Panc1 (cell line): Measurements from ENCODE around the gene SEC22C.

Experiments
- SIN3A ChIP-seq: IDR thresholded peaks from 2 replicates; pipeline ENCODE4 v1.6.1; 2012; ENCODE audit warnings: low read depth, mild to moderate bottlenecking, low read length, moderate library complexity, borderline replicate concordance; ENCODE audit not compliant: insufficient read depth
- TF ChIP-seq, protein P1 (sequence below): fragments of 450-650 bp; IDR thresholded peaks from 2 replicates; pipeline ENCODE4 v1.5.1; 2017; ENCODE audit warnings: mild to moderate bottlenecking
- TF ChIP-seq, protein P2 (sequence below), 2 experiments: IDR thresholded peaks; 2 replicates each; pipeline ENCODE4 v1.6.1; 2011 to 2012; ENCODE audit warnings: low read depth in 2 of 2, control low read depth in 1 of 2, low read length in 1 of 2, mild to moderate bottlenecking in 1 of 2, moderate library complexity in 1 of 2; ENCODE audit not compliant: insufficient read depth in 1 of 2

DNA sequence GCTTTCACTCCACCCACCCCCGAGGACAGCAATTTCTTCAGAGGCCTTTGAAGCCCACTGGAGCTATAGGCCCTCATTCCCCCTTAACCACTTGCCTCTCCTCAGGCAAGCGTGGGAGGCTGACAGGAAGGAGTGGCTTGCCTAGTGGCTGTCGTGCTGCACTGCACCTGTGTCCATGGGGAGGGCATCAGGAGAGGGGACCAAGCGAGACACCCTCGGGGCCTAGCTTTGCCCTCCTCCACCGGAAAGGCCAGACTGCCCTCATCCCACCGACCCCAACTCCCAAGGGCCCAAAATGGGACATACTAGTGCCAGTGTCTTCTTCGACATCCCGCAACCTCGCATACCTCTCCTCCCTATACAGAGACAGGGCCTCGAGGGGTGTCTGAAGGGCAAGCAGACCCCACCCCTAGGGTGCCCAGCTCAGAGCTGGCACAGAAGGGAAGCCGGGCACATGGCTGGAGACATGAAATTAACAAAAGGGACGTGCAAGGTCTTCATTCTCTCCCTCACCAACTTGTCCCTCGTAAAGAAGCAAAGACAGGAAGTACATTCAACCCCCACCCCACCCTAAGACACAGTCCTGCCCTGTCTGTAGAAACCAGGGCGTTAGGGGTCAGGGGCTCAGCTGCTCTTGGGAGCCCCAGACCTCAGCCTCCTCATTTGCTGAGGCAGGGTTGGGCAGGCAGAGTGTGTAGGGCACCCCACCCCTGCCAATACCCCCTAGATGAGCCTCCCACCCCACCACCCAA is 55.0 kb downstream of the SEC22C start:
- TF ChIP-seq SIN3A = no peak
- TF ChIP-seq, protein P1, sequence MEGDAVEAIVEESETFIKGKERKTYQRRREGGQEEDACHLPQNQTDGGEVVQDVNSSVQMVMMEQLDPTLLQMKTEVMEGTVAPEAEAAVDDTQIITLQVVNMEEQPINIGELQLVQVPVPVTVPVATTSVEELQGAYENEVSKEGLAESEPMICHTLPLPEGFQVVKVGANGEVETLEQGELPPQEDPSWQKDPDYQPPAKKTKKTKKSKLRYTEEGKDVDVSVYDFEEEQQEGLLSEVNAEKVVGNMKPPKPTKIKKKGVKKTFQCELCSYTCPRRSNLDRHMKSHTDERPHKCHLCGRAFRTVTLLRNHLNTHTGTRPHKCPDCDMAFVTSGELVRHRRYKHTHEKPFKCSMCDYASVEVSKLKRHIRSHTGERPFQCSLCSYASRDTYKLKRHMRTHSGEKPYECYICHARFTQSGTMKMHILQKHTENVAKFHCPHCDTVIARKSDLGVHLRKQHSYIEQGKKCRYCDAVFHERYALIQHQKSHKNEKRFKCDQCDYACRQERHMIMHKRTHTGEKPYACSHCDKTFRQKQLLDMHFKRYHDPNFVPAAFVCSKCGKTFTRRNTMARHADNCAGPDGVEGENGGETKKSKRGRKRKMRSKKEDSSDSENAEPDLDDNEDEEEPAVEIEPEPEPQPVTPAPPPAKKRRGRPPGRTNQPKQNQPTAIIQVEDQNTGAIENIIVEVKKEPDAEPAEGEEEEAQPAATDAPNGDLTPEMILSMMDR = no peak
- TF ChIP-seq, protein P2, sequence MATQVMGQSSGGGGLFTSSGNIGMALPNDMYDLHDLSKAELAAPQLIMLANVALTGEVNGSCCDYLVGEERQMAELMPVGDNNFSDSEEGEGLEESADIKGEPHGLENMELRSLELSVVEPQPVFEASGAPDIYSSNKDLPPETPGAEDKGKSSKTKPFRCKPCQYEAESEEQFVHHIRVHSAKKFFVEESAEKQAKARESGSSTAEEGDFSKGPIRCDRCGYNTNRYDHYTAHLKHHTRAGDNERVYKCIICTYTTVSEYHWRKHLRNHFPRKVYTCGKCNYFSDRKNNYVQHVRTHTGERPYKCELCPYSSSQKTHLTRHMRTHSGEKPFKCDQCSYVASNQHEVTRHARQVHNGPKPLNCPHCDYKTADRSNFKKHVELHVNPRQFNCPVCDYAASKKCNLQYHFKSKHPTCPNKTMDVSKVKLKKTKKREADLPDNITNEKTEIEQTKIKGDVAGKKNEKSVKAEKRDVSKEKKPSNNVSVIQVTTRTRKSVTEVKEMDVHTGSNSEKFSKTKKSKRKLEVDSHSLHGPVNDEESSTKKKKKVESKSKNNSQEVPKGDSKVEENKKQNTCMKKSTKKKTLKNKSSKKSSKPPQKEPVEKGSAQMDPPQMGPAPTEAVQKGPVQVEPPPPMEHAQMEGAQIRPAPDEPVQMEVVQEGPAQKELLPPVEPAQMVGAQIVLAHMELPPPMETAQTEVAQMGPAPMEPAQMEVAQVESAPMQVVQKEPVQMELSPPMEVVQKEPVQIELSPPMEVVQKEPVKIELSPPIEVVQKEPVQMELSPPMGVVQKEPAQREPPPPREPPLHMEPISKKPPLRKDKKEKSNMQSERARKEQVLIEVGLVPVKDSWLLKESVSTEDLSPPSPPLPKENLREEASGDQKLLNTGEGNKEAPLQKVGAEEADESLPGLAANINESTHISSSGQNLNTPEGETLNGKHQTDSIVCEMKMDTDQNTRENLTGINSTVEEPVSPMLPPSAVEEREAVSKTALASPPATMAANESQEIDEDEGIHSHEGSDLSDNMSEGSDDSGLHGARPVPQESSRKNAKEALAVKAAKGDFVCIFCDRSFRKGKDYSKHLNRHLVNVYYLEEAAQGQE (IDR thresholded peaks at IDR 0.05; ENCODE audit: insufficient read depth in 1 of 2, low read depth in 2 of 2, low read length in 1 of 2) = no peak
